PC-3 (cell line): ENCODE measurements around the gene EPB41L2.

Source experiments
- EZH2 ChIP-seq: fragments of 300-600 bp; sonication (generic); IDR thresholded peaks from one replicate; pipeline ENCODE4 v1.6.1; 2017; ENCODE audit warnings: antibody characterized with exemption, mild to moderate bottlenecking, low read length; ENCODE audit not compliant: unreplicated experiment
- EZH2phosphoT487 ChIP-seq: fragments of 300-600 bp; sonication (generic); IDR thresholded peaks from 2 replicates; pipeline ENCODE4 v1.6.1; 2018; ENCODE audit warnings: mild to moderate bottlenecking, antibody characterized with exemption, low read length, borderline replicate concordance

DNA sequence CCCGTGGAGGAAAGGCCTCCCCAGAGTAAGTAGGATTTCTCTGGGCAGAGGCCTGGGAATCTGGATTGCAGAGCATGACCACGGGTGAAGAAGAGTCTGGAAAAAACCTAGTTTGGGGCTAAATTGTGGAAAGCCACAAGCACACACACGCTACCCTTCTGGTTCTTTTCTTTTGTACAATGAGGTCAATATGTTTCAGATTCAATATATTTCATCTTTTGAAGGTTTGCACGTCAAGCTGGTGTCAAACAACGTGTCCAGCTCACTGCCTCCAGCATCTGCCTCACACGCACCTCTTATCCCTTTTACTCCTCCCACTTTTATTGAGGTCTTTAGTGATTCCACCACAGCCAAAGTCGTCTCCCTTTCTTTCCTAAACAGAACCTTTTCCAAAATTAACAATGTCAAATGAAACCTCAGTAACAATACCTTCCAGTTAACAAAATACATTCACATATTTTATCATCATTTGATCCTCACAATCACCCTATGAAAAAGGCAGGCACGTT, 773 bp upstream of the EPB41L2 start:
- TF ChIP-seq EZH2: no peak
- no peak for TF ChIP-seq EZH2phosphoT487
